ENCODE measurements around the gene NTM.

NTM gene

GRCh38 chr11:132046288-132046865 lies 676.0 kb downstream of the NTM start:
- TF ChIP-seq, protein P1, sequence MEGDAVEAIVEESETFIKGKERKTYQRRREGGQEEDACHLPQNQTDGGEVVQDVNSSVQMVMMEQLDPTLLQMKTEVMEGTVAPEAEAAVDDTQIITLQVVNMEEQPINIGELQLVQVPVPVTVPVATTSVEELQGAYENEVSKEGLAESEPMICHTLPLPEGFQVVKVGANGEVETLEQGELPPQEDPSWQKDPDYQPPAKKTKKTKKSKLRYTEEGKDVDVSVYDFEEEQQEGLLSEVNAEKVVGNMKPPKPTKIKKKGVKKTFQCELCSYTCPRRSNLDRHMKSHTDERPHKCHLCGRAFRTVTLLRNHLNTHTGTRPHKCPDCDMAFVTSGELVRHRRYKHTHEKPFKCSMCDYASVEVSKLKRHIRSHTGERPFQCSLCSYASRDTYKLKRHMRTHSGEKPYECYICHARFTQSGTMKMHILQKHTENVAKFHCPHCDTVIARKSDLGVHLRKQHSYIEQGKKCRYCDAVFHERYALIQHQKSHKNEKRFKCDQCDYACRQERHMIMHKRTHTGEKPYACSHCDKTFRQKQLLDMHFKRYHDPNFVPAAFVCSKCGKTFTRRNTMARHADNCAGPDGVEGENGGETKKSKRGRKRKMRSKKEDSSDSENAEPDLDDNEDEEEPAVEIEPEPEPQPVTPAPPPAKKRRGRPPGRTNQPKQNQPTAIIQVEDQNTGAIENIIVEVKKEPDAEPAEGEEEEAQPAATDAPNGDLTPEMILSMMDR (conservative IDR thresholded peaks at IDR 0.05; ENCODE audit: low read depth, low read length) = no peak
- H3K4me3 ChIP-seq (ENCODE audit: low read length) = no peak overlapping the region
- no peak for DNase-seq (ENCODE audit: low read depth)

- TF ChIP-seq, protein P1 (conservative IDR thresholded peaks at IDR 0.05; ENCODE audit: low read depth, low read length) = no peak
- no peak overlapping the region for H3K4me3 ChIP-seq (ENCODE audit: low read length)
- DNase-seq (ENCODE audit: low read depth) = no peak
Measured at GRCh38 chr11:132047167-132047566, 676.8 kb downstream of the NTM start.

DNA sequence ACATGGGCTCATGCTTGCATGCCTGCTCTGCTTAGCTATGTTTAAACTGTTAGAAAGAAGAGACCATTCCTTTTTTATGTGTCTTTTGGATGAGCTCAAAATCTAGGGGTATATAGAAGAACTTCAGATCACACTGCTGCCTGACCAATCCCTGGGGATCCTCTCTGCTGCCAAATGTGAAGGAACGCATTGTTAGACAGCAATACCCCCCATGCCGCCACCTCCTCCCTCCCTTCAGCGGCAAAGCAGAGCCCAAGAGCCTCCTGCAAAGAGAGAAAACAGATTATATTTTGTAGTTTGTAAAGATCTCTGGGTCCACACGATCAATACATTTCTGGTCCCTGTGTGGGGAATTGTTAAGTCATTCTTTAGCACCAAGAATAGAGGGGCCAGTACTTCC lies 677.6 kb downstream of the NTM start:
- no peak overlapping the region for H3K4me3 ChIP-seq (ENCODE audit: low read length)
- TF ChIP-seq, protein P1 (conservative IDR thresholded peaks at IDR 0.05; ENCODE audit: low read depth, low read length) = no peak
- no peak for DNase-seq (ENCODE audit: low read depth)

DNA sequence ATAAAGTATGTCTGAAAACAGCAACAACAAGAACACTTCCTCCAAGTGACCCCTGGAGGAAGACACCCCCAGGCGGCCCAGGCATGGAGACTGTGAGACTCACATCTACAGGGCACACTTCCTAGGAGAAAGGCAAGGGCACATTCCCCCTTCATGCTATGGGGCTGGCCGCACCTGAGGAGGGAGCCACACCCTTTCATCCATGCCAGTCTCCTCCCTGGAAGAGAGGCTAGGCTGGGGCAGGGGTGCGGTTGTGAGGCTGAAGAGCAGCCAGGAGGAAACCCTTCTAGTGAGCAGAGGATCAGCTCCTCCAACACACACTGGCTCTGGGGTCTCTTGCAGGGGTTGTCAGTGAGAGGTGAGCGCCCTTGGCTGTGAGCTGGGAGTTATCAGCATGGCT lies 678.8 kb downstream of the NTM start:
- DNase-seq (ENCODE audit: low read depth) = no peak
- TF ChIP-seq, protein P1 (conservative IDR thresholded peaks at IDR 0.05; ENCODE audit: low read depth, low read length) = no peak
- H3K4me3 ChIP-seq (ENCODE audit: low read length) = no peak overlapping the region

GRCh38 chr11:132050049-132050448 lies 679.6 kb downstream of the NTM start:
- DNase-seq (ENCODE audit: low read depth) = no peak
- no peak overlapping the region for H3K4me3 ChIP-seq (ENCODE audit: low read length)
- TF ChIP-seq, protein P1 (conservative IDR thresholded peaks at IDR 0.05; ENCODE audit: low read depth, low read length) = no peak

DNA sequence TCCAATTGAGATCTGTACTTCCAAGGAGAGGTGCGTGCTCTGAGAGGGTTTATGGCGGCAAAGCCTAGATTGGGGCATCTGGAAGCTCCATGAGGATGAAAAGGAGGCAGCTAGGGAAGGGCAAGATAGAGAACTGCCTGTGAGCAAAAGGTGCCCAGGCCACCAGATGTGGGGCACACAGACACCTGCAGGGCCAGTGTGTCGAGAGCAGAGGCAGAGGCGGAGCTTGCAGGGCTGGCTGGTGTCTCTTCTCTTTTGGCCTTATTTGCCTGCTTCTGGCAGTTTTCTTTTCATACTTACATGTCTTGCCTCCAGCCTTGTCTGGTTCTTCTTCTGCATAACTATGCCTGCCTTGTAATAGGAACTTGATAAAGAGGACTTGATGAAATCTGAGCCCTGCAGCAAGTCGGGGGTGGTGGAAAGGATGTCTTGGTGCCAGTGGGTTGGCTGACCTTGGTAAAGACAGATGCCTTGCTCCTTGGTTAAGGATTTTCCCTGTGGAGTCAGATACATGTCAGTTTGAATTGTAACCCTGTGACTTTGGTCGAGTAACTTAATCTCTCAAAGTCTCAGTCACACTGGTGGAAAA lies 680.3 kb downstream of the NTM start:
- DNase-seq (ENCODE audit: low read depth) = no peak
- TF ChIP-seq, protein P1 (conservative IDR thresholded peaks at IDR 0.05; ENCODE audit: low read depth, low read length) = no peak
- H3K4me3 ChIP-seq (ENCODE audit: low read length) = no peak overlapping the region

DNA sequence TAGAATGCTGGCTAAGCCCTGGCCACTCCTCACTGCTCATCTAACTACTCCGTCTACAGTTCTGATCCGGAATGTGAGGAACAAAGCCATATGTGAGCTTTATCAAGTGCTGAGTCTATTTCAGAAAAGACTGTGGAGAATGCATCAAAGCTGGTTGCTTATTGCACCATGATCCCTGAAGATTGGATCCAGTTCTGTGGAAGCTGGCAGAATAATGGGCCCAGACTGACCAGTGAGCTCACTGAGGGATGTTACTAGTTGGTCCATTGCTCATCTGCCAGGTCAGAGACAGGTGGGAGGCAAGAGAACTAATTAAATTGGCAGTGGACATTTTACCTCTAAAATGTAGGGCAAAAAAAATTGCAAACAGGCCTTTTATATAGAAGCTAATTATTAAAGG lies 681.3 kb downstream of the NTM start:
- H3K4me3 ChIP-seq (ENCODE audit: low read length) = no peak overlapping the region
- TF ChIP-seq, protein P1 (conservative IDR thresholded peaks at IDR 0.05; ENCODE audit: low read depth, low read length) = no peak
- DNase-seq (ENCODE audit: low read depth) = no peak
